Activated CD8-positive, alpha-beta memory T cell treated with anti-CD3 and anti-CD28 coated beads for 48 hours (primary cell): ENCODE data around the gene LCOR.
"Not testable (repeated sequence)": the region's sequence is repeated elsewhere in the genome, so short reads cannot be mapped to it uniquely, and the experiment has no call there.

Source experiments
- DNase-seq, 3 experiments: peaks; one replicate each; pipeline ENCODE4 v3.0.0-alpha.2; 2020; ENCODE audit warnings: low read depth in 2 of 3, low spot score in 2 of 3

Gene LCOR

DNA sequence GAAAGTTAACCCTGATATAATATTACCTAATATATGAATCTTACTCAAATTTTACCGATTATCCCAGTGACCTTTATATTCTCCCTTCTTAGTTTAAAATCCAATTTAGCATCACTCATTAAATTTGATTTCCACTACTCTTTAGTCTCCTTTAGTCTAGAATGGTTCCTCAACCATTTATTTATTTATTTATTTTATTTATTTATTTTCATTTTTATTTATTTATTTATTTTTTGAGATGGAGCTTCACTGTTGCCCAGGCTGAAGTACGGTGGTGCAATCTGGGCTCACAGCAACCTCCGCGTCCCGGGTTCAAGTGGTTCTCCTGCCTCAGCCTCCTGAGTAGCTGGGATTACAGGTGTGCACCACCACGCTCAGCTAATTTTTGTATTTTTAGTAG lies 92.8 kb downstream of the LCOR start:
- DNase-seq: no peak

DNA sequence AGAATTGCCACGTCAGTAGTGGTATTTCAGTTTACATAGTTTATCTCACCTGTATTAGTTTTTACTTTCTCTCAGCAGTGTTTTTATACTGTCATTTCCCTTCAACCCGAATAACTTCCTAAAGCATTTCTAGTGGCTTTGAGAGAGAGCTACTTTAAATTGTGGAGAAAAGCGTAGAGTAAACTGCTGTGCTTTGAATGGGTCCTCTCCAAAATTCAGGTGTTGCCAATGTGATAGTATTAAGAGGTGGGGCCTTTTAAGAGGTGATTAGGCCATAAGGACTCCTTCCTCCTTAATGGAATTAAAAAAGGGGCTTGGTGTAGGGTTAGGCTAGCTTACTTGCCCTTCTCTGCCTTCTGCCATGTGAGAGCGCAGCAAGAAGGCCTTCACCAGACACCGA lies 98.4 kb downstream of the LCOR start:
- DNase-seq: no peak

DNA sequence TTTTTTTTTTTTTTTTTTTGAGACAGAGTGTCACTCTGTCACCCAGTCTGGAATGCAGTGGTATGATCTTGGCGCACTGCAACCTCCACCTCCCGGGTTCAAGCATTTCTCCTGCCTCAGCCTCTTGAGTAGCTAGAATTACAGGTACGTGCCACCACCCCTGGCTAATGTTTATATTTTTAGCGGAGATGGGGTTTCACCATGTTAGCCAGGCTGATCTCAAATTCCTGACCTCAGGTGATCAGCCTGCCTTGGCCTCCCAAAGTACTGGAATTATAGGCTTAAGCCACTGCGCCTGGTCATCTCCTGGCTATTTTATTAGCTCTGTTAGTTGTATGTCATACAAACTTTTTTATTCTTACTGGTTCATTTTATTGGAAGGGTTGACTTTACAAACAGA lies 103.0 kb downstream of the LCOR start:
- DNase-seq: no peak

DNA sequence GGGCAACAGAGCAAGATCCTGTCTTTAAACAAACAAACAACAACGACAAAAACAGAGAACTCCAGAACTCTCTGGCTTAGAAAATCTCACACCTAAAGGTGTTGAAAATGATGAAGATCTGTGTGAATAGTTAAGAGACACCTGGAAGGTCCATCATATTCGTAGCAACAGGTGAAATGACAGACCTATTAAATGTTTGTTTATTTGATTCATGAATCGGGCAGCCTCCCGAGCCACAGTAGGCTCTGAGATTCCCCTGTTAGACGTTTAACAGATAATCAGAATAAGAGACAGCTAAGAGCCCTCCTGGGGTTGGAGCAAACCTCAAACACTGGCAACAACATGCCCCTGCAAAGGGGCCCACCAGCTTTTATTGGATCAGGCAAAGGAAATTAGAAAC lies 103.7 kb downstream of the LCOR start:
- no peak for DNase-seq

DNA sequence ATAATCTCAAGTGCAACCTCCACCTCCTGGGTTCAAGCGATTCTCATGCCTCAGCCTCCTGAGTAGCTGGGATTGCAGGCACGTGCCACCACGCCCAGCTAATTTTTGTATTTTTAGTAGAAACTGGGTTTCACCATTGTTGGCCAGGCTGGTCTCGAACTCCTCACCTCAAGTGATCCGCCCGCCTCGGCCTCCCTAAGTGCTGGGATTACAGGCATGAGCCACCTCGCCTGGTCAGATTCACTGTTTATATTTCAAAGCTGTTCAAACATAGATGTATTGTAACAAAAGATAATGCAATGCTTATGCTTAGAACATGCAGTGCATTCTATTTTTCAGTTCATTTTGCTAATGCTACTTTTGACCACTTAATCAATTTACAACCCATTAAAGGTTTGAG lies 111.1 kb downstream of the LCOR start:
- DNase-seq: not testable (repeated sequence)

DNA sequence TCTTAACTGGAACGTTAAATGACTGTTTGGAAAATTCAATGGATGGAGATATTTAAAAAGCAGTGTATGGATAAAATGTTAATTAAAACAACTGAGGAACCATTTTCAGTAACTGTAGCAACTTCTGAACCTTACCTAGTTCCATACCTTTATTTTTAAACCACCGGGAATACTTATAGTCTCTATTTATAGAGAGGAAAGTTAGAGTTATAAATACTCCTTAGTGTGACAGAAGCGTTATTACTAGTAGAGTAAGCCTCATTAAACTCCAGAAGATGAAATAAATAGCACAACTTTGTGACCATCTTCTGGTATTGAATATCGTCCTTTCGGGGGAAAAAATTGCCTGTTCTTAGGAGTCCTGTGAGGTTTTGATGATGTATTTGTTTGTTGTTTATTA lies 114.9 kb downstream of the LCOR start:
- no peak for DNase-seq

DNA sequence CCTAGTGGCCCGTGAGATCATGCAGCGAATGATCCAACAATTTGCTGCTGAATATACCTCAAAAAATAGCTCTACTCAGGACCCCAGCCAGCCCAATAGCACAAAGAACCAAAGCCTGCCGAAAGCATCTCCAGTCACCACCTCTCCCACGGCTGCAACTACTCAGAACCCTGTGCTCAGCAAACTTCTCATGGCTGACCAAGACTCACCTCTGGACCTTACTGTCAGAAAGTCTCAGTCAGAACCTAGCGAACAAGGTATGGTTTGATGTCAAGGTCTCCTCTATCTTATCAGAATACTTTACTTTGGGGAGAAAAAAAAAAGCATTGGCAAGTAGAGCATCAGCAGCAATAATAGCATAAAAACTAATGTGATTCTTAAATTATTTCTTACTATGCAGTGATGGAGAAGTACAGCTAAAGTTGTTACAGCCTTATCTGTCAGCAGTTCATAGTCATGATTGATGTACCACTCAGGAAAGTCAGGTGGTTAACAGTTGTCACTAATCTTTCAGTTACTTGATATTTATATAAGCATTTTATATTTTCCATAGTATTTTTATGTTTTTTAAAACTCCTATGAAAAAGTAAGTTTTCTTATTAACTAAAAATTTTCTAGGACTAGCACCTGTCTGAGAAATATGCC lies 117.1 kb downstream of the LCOR start:
- DNase-seq: no peak

DNA sequence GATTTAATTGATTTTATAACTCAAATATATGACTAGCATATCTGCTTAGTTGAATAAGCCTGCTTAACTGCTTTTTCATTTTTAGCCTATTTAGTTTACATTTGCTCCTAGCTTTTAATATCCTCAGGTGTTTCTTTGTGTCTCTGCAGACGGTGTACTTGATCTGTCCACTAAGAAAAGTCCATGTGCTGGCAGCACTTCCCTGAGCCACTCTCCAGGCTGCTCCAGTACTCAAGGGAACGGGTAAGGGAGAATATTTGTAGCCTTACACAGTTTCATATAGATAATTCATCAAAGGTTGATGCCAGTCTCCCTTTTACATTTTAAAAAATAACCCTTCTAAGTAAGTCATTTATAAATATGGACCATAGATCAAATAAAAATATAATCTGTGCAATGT lies 119.9 kb downstream of the LCOR start:
- DNase-seq: no peak

DNA sequence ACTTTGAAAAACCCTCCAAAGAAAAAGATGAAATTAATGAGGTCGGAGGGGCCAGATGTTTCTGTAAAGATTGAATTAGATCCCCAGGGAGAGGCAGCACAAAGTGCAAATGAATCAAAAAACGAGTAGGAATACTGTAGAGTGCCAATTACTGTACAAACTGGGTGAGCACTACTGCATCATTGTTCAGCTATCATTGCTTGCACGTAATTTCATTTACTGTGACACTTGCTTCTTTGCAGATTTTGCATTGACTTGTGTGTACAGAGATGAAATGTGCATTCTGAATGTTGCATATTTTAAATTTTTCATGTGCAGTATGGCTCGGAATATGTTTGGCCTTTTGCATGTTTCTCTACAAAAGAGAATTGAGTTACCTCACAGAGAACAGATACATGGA lies 123.7 kb downstream of the LCOR start:
- DNase-seq: no peak

DNA sequence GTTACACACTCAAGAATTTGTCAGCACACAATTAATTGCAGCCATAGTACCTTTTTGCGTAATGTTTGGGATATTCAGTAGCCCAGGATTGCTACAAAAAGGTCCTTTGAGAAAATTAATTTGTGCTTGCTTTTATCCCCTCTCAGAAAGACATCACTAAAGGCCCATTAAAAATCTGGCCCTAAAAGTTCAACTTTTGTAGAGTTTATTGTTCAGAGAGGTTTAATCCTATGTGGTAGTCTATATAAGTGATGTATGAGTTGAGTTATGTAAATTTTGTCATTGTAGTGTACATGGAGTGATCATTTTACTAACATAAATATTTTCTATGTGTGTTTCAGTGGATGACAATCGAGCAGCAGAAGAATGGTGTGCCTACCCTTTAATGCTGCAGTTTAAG lies 126.0 kb downstream of the LCOR start:
- no peak for DNase-seq

DNA sequence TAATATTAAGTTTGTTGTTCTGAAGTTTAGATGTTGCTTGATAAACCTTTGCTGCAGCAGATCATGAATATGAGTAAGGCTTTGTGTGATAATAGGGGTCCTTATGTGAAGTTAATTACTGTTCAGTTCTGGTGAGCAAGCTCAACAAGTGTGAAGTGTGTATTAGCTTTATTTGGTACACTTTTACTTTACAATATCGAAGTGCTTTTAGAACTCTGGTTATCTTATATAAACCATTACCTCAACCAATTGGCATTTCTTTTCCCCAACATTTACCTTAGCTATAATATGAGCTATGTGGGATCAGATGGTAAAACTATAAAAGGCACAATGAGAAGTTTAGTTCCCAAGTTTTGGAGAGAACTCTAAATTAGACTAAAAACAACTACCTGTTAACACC lies 127.6 kb downstream of the LCOR start:
- no peak for DNase-seq

DNA sequence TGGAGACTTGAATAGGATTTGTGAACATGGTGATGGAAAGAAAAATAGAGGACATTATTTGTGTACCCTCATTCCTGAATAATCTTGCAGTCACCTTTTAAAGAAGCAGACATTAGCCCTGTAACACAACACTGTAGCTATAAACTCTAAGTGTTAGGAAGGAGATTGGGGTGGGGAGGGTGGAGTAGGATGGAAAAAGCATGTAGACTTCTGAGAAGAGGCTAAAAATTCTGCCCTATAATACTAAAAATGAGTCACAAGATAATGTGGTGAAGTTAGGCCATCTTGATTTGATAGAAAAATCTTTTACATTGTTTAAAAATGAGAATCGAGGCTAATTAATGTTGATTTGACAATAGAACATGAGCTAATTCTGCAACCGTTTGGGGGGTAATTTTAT lies 128.8 kb downstream of the LCOR start:
- no peak for DNase-seq

DNA sequence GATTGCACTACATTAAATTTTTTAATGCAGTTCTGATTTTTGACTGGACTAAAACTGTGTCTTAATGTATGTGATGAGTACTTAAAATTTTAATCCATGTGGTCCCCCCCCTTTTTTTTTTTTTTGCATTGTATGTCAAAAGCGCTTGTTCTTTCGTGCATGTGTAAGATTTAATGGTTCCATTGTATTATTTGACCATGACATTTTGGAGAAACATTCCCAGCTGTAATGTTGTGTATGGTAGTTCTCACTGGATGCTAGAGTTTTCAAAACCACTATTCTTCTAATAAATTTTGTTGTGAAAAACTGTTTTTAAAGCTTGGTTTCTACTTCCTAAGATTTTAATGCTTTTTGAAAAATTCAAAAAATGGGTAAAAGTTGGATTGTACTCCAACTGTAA lies 132.0 kb downstream of the LCOR start:
- DNase-seq: no peak

DNA sequence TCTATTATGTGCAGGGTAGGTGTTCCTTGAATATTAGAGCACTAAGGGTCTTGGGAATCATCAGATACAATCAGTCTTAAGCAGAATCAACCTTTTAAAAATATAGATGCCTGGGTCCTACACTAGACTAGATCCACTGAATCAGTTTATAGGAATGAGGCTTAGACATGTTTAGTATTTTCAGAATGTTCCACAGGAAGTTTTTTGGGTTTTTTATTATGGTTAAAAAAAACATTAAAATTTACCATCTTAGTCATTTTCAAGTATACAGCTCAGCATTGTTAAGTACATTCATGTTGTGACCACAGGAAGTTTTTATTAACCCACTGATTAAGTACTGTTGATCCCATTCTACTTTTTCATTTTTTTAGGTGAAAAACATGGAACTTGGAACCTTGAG lies 135.7 kb downstream of the LCOR start:
- no peak for DNase-seq

DNA sequence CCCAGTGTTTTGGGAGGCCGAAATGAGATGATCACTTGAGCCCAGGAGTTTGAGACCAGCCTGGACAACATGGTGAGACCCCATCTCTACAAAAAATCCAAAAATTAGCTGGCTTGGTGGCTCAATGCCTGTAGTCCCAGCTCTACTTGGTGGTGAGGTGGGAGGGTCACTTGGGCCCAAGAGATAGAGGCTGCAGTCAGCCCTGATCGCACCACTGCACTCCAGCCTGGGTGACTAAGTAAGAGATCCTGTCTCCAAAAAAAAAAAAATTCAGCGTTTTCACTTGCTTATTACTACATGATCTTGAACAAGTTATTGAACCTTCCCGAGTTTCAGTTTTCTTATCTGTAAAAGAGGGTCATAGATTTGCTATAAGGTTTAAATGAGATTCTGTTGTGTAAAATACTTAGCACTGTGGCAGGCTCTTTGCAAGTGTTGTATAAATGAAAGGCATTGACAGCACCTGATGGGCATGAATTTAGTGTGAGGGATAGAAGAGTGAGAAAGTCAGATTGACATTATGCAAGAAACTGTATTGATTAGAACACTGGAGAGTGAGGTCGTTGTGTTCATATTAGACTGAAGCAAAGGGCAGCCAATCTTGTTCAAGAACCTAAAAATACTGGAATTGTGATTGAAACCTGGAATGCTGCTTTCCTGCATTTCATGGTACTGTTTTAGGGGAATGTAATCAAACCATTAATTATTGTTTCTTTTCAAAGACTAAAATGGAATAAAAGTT lies 136.8 kb downstream of the LCOR start:
- no peak for DNase-seq

DNA sequence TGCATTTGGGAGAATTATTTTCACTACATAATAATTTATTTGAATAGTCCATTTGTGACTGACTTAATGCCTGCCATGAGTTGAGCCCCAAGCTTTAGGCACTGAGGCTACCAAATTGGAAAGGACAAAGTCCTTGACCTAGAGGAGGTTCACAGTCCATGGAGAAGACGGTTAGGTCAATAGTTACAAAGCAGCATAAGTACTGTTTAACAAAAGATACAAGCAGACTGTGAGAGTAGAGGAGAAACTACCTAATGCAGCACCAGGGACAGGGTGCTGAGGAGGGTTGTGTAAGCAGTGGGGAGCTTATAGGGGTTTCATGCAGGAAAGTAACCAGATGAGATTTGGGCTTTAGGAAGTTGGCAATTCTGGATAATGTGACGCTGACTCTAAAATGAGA lies 139.2 kb downstream of the LCOR start:
- DNase-seq: no peak

DNA sequence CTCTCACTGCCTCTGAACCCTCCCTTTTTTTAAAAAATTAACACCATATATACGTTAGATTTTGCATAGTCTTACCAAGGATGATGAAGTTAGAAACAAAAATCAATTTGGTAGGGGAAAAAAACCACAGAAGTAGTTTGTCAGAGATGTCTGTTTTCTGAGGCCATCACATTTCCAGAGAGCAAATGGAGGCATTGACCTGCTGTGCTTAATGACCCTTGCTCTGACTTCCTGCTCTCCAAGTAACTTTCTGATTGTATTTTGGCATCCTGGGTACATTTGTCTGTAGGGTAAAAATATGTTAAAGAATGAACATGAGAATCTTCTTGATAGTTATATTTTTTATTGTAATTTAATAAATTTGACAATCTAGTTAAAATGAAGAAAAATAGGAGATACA lies 140.2 kb downstream of the LCOR start:
- no peak for DNase-seq

DNA sequence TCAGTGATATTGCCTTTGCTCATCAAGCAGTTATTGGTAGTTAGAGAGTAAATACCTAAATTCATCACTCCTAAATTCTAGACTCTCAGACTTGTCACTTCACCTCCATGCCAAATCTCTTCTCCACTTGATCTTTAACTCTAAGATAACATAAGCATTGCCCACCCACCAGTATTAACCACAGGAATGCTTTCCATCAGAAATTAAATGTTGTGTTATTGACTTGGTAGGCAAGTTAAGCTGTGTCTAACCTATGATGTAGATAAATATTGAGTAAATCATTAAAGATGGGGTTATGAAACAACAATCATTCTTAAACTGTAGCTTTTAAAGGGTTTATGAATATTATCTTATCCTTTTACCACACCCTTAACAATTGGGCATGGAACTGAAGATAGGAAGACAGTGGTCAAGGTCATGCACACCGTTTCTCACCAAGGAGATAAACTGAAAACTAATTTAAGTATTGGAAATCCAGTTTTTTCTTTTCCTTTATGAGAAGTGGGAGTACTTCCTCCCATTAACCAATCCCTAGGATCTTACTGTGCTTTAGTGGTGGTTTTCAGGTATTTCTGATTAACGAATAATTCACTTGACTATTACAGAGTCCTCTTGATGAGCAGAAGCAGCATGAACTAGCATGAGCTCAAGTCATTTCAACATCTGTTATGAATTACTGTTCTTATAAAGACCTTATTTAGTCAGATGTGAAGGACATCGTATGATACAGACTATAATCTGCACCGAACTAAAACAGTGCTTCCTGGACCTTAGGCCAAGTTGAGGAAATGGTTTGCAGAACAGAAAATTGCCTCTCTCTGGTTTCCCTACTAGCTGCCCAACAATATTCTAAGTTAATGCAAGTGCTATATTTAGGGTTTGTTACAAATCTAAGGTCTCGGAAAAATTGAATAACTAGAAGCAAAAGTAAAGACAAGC lies 142.0 kb downstream of the LCOR start:
- DNase-seq: no peak

DNA sequence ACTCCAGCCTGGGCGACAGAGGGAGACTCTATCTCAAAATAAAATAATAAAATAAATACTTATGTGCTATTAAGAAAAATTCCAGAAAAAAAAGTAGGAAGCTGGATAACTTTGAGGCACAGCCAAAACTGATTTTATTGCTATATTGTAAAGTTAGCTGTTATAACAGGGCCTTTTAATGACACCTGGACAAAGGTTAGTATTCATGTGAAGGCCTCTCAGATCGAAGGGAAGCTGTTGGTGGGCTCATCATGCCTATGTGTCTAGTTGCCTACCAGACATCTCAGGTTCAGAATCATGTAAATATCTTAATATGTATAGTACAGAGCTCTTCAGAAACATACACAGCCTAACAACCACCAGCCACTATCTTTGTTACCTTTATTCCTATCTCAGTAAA lies 143.0 kb downstream of the LCOR start:
- DNase-seq: no peak

DNA sequence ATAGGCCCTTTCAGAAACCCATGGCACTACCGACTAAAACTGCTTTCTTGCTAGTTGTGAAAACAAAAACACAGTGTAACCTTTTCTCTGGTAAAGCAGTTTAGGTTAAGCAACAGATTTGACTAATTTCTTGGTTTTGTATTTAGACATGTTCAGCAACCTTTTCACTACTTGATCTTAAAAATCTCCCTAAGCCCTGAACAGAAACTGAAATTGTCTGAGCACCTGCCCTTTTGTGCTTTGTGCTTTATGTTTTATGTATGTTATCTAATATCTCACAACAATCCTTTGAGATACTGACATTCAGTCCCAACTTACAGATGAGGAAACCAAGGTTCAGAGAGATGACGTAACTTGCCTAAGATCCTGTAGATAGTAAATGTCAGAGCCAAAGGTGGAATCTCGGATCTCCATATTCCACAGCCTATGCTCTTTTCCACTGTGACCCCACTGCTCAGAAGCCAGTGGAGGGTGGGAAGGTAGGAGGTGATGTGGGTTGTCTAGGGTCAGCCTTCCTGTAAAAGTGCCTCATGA lies 146.6 kb downstream of the LCOR start:
- no peak for DNase-seq

DNA sequence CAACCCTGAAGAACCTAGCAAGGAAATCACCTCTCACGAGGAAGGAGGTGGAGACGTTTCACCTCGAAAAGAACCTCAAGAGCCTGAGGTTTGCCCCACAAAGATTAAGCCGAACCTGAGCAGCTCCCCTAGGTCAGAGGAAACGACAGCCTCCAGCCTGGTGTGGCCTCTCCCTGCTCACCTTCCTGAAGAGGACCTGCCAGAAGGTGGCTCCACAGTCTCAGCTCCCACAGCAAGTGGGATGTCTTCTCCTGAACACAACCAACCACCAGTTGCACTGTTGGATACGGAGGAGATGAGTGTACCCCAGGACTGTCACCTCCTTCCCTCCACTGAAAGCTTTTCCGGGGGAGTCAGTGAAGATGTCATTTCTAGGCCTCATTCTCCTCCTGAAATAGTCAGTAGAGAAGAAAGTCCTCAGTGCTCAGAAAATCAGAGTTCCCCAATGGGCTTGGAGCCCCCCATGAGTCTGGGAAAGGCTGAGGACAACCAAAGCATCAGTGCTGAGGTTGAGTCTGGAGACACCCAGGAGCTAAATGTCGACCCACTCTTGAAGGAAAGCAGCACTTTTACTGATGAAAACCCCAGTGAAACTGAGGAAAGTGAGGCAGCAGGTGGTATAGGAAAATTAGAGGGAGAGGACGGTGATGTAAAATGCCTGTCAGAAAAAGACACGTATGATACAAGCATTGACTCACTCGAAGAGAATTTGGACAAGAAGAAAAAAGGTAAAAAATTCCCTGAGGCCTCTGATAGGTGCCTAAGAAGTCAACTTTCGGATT lies 150.2 kb downstream of the LCOR start:
- DNase-seq: no peak
